HFF-Myc (cell line): ENCODE results near the gene OR8D4.
"Not testable (repeated sequence)": the region's sequence is repeated elsewhere in the genome, so short reads cannot be mapped to it uniquely, and the experiment has no call there.

ENCODE experiments used
- DNase-seq: peaks from one replicate; pipeline ENCODE4 v3.0.0-alpha.2; 2011; ENCODE audit warnings: low read depth; ENCODE audit errors: extremely low read depth
- H3K4me3 ChIP-seq: replicated peaks from 2 replicates; pipeline ENCODE4 v1.5.1; 2011; ENCODE audit warnings: low read depth, mild to moderate bottlenecking, control low read depth, low read length
- TF ChIP-seq, protein P1 (sequence below): IDR thresholded peaks from 2 replicates; pipeline ENCODE4 v1.5.1; 2012; ENCODE audit warnings: mild to moderate bottlenecking, low read depth, low read length, control low read depth; ENCODE audit errors: missing control alignments

Gene OR8D4

DNA sequence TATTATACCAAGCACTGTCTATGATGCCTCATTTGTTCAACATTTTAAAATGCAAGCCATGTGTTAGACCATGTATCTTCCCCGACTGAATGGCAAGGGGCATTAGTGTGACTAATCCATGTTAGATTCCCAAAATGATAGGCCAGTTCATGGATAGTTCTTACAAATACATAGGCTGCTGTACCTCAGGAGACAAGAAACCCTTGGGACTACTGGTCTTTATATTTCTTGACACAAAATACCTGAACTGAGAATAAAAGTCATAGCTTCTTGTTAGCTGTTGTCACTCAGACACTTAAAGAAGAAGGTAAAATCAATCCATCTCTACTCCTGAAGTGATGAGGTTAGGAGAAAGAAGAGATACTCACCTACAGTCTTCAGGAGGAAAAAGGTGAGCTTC, at the start of gene OR8D4:
Gene OR8D4, plus strand, starts transcription at position 301 of the 400 bp plus-strand sequence. CDS start 4,265 bp downstream, outside the sequence.
- no peak within 1 kb of the TSS for H3K4me3 ChIP-seq
- DNase-seq = no peak
- TF ChIP-seq, protein P1, sequence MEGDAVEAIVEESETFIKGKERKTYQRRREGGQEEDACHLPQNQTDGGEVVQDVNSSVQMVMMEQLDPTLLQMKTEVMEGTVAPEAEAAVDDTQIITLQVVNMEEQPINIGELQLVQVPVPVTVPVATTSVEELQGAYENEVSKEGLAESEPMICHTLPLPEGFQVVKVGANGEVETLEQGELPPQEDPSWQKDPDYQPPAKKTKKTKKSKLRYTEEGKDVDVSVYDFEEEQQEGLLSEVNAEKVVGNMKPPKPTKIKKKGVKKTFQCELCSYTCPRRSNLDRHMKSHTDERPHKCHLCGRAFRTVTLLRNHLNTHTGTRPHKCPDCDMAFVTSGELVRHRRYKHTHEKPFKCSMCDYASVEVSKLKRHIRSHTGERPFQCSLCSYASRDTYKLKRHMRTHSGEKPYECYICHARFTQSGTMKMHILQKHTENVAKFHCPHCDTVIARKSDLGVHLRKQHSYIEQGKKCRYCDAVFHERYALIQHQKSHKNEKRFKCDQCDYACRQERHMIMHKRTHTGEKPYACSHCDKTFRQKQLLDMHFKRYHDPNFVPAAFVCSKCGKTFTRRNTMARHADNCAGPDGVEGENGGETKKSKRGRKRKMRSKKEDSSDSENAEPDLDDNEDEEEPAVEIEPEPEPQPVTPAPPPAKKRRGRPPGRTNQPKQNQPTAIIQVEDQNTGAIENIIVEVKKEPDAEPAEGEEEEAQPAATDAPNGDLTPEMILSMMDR = no peak

DNA sequence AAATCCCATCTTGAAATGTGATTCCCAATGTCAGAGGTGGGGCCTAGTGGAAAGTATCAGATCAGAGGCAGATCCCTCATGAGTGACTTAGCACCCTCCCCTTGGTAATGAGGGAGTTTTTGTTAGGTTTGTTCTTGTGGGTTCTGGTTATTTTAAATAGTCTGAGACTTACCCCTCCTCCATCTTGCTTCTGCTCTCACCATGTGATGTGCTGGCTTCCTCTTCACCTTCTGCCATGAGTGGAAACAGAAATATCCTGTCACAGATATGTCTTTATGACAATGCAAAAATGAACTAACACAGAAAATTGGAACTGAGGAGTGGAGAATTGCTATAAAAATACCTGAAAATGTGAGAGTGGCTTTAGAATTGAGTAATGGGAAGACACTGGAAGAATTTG, 49.6 kb upstream of the OR8D4 start:
- H3K4me3 ChIP-seq = no peak overlapping the region
- DNase-seq = no peak
- TF ChIP-seq, protein P1 = no peak

DNA sequence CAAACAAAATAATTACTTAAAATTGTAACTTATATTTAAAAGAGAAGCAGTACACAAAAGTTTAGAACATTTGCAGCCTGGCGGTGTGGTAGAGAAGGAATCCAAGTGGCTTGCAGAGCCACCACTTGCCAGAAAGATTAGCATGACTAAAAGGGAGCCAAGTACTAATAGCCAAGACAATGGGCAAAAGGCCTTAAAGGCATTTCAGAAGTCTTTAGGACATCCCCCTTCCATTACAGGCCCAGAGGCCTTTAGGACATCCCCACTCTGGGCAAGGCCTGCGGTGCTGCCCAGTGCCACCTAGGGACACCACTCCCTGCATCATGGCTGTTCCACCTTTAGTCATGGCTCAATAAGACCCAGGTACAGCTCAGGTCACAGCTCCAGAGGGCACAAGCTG, 48.9 kb upstream of the OR8D4 start:
- no peak for DNase-seq

DNA sequence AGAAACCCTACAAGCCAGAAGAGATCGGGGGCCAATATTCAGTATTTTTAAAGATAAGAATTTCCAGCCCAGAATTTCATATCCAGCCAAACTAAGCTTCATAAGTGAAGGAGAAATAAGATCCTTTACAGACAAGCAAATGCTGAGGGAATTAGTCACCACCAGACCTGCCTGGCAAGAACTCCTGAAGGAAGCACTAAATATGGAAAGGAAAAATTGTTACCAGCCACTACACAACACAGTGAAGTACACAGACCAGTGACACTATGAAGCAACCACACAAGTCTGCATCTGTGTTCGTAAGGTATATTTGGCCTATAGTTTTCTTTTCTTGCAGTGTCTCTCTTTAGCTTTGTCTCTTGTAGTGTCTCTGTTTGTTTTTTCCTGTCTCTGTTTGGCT, 45.5 kb upstream of the OR8D4 start:
- no peak overlapping the region for H3K4me3 ChIP-seq
- TF ChIP-seq, protein P1 = no peak
- no peak for DNase-seq

More for the DNA sequence above, 48.9 kb upstream of the OR8D4 start:
- TF ChIP-seq, protein P1 = no peak
- no peak overlapping the region for H3K4me3 ChIP-seq

DNA sequence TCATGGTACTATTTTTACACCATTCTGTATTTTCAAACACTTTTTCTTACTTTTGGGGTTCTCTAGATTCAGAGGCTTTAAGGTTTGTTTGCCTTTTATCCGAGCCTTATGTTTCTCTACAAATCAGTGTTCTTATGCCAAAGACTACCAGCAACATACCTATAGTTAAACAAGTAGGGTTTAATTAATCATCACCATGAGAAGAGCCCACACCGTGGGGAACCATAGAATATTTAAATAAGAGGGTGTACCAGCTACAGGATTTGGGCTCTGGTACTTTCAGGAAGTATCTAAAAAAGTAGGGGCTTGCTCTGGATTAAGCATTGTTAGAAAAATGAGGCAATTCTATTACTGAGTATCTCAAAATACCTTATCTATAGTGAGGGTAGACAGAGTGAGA, 42.2 kb upstream of the OR8D4 start:
- H3K4me3 ChIP-seq = no peak overlapping the region
- TF ChIP-seq, protein P1 = no peak
- no peak for DNase-seq

DNA sequence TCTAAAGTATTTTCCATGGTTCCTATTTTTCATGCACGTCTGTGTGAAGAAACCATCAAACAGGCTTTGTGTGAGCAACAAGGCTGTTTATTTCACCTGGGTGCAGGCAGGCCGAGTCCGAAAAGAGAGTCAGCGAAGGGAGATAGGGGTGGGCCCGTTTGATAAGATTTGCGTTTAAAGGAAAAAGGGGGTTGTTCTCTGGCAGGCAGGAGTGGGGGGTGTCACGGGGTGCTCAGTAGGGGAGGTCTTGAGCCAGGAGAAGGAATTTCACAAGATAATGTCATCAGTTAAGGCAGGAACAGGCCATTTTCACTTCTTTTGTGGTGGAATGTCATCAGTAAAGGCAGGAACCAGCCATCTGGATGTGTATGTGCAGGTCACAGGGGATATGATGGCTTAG, 36.7 kb upstream of the OR8D4 start:
- H3K4me3 ChIP-seq, DNase-seq: not testable (repeated sequence)

DNA sequence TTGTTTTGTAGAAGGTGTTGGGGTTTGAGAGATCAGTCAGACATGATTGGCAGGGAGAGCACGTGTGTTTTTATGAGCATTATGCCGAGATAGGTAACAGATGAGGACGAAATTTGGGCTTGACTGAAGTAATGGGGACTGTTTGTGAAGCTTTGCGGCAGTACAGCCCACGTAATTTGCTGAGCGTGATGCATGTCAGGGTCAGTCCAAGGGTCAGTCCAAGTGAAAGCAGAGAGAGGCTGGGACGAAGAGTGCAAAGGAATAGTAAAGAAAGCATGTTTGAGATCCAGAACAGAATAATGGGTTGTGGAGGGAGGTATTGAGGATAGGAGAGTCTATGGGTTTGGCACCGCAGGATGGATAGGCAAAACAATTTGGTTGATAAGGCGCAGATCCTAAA, 34.2 kb upstream of the OR8D4 start:
- DNase-seq, H3K4me3 ChIP-seq: not testable (repeated sequence)

DNA sequence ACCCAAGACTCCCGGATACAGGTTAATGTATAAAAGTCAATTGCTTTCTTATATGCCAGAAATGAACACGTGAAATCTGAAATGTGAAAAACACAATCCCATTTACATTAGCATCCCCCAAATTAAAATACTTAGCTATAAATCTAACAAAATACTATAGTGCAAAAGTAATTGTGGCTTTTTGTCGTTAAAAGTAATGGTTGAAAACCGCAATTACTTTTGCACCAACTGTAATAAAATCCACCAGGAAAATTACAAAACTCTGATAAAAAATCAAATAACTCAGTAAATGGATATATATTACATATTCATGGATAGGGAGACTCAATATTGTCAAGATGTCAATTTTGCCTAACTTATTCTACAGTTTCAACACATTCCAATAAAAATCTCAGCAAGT, 21.1 kb upstream of the OR8D4 start:
- no peak for DNase-seq
- H3K4me3 ChIP-seq = no peak overlapping the region
- TF ChIP-seq, protein P1 = no peak
